PC-3 (cell line): ENCODE results near the gene LARP7. TPM values are rescaled to one million over a fixed set of nuclear protein-coding genes. Genes with fewer than 3 reads are reported as not detected.

ENCODE experiments used
- ATAC-seq: fragments of 200-7000 bp; cut with Tn5 transposase; 2 replicates; pipeline ENCODE4 v1.9.1; 2020; ENCODE audit warnings: mild to moderate bottlenecking, moderate library complexity
- BruUV-seq: library from RNA; stranded (reverse); fragments of 400-500 nt; replicated peaks from 2 replicates; lab custom pipeline; 2021; lab: Mats Ljungman, UMichigan
- CTCF ChIA-PET: fragments of 300-600 bp; sonication (Branson Sonifier 250); formaldehyde crosslinking; loops from one replicate; lab custom pipeline; 2022; ENCODE audit warnings: antibody characterized with exemption; lab: Charles Lee
- POLR2A ChIA-PET: fragments of 300-600 bp; sonication (Branson Sonifier 250); formaldehyde crosslinking; loops from one replicate; lab custom pipeline; 2022; ENCODE audit warnings: antibody characterized with exemption; ENCODE audit not compliant: unreplicated experiment; lab: Charles Lee
- DNase-seq: peaks from one replicate; pipeline ENCODE4 v3.0.0-alpha.2; 2015
- H2AFZ ChIP-seq: fragments of 300-600 bp; sonication (generic); 2 replicates; pipeline ENCODE4 v1.6.0; 2016; ENCODE audit warnings: antibody characterized with exemption, low read length
- H3F3A ChIP-seq: fragments of 300-600 bp; sonication (generic); one replicate; pipeline ENCODE4 v1.6.0; 2017; ENCODE audit warnings: antibody characterized with exemption, low read length, control low read depth, mild to moderate bottlenecking; ENCODE audit not compliant: unreplicated experiment
- H3K27ac ChIP-seq: fragments of 300-600 bp; sonication (generic); 2 replicates; pipeline ENCODE4 v1.5.1; 2016; ENCODE audit warnings: mild to moderate bottlenecking, low read length
- H3K27me3 ChIP-seq: fragments of 300-600 bp; sonication (generic); 2 replicates; pipeline ENCODE4 v1.6.1; 2016; ENCODE audit warnings: low read length, mixed read lengths
- H3K36me3 ChIP-seq: fragments of 300-600 bp; sonication (generic); 2 replicates; pipeline ENCODE4 v1.6.1; 2016; ENCODE audit warnings: low read depth, mixed run types, low read length, mixed read lengths
- H3K4me1 ChIP-seq: fragments of 300-600 bp; sonication (generic); 2 replicates; pipeline ENCODE4 v1.5.1; 2016; ENCODE audit warnings: low read length; ENCODE audit not compliant: insufficient read depth
- H3K4me2 ChIP-seq: fragments of 300-600 bp; sonication (generic); 2 replicates; pipeline ENCODE4 v1.6.0; 2016; ENCODE audit warnings: low read length
- H3K4me3 ChIP-seq: fragments of 300-600 bp; sonication (generic); 2 replicates; pipeline ENCODE4 v1.5.1; 2016; ENCODE audit warnings: mild to moderate bottlenecking, low read length, mixed read lengths
- H3K79me2 ChIP-seq: fragments of 300-600 bp; sonication (generic); 2 replicates; pipeline ENCODE4 v1.6.1; 2017; ENCODE audit warnings: low read length, mixed read lengths
- H3K9ac ChIP-seq: fragments of 300-600 bp; sonication (generic); 2 replicates; pipeline ENCODE4 v1.6.0; 2016; ENCODE audit warnings: mild to moderate bottlenecking, low read length
- H3K9me2 ChIP-seq: fragments of 300-600 bp; sonication (generic); replicated peaks from 2 replicates; pipeline ENCODE4 v1.6.1; 2016; ENCODE audit warnings: mixed run types, low read length, mixed read lengths
- H3K9me3 ChIP-seq: fragments of 300-600 bp; sonication (generic); 2 replicates; pipeline ENCODE4 v1.6.1; 2016; ENCODE audit warnings: low read length, mixed read lengths
- H4K20me1 ChIP-seq: fragments of 300-600 bp; sonication (generic); 2 replicates; pipeline ENCODE4 v1.6.1; 2016; ENCODE audit warnings: low read length, mixed read lengths
- CTCF ChIP-seq: fragments of 300-600 bp; sonication (generic); conservative IDR thresholded peaks from 2 replicates; pipeline ENCODE4 v1.5.1; 2017; ENCODE audit warnings: antibody characterized with exemption, low read depth, mild to moderate bottlenecking, low read length
- EZH2 ChIP-seq: fragments of 300-600 bp; sonication (generic); IDR thresholded peaks from one replicate; pipeline ENCODE4 v1.6.1; 2017; ENCODE audit warnings: antibody characterized with exemption, mild to moderate bottlenecking, low read length; ENCODE audit not compliant: unreplicated experiment
- EZH2phosphoT487 ChIP-seq: fragments of 300-600 bp; sonication (generic); IDR thresholded peaks from 2 replicates; pipeline ENCODE4 v1.6.1; 2018; ENCODE audit warnings: mild to moderate bottlenecking, antibody characterized with exemption, low read length, borderline replicate concordance
- intact Hi-C: fragments of 100-400 bp; cut with micrococcal nuclease; formaldehyde crosslinking; loops from 2 replicates; pipeline ENCODE4 v1.9.0; 2023
- total RNA-seq: library from RNA; depleted of rRNA; stranded (reverse); fragments of >200 nt; gene quantifications from 2 replicates; pipeline ENCODE4 v1.2.3, GENCODE V29; 2014

LARP7 gene
- total RNA-seq, 1 experiment from 2014 or later: 17.1 TPM

DNA sequence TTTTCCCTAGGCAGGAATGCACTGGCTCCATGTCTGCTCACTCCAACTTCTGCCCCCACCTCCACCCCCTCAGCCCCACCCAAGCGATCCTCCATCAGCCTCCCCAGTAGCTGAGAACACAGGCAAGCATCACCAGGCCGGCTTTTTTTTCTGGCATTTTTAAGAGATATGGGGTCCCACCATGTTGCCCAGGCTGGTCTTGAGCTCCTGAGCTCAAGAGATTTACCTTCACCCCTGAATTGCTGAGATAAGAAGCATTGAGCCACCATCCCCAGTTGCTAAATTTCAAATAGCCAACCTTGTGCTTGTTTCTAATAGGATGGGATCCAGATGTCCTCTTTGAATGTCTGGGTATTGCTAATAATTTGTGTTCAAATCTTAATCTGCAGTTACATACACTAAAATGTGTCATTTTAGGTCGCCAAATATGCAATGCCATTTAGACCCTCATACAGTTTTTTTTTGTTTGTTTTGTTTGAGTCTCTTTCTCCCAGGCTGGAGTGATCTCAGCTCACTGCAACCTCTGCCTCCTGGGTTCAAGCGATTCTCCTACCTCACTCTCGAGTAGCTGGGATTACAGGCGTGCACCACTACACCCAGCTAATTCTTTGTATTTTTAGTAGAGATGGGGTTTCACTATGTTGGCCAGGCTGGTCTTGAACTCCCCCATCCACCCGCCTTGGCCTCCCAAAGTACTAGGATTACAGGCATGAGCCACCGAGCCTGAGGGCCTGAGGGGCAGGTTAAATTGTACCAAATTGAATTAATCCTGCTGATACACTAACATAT, 8.8 kb downstream of the LARP7 start:
- H3K9me2 ChIP-seq: no peaks in the 10 kb centered on the region
- H3K27me3 ChIP-seq: no peaks in the 10 kb centered on the region
- TF ChIP-seq EZH2 (no peak), CTCF (no peak), EZH2phosphoT487 (no peak)
- intact Hi-C loops: no loop called here
- H3K9ac ChIP-seq: no peak overlapping the region
- H3K27ac ChIP-seq: no peak overlapping the region
- POLR2A ChIA-PET: no interaction called here
- no peak overlapping the region for H3K4me2 ChIP-seq
- no peak overlapping the region for H3K4me3 ChIP-seq
- DNase-seq (no peak), ATAC-seq (no peak)
- no peak overlapping the region for H2AFZ ChIP-seq
- H3K79me2 ChIP-seq: no peaks in the 10 kb centered on the region
- H3F3A ChIP-seq: no peaks in the 10 kb centered on the region
- peaks cover 5% of the 10 kb centered on the region; the same call in 1 of the 2 replicates for H3K36me3 ChIP-seq
- no peaks in the 10 kb centered on the region for H3K9me3 ChIP-seq
- no peaks in the 10 kb centered on the region for H4K20me1 ChIP-seq
- no peaks in the 10 kb centered on the region for H3K4me1 ChIP-seq
- CTCF ChIA-PET: no interaction called here
- no TSS peak for BruUV-seq

- POLR2A ChIA-PET: no interaction called here
- H3K4me2 ChIP-seq: no peak overlapping the region
- H3F3A ChIP-seq: no peaks in the 10 kb centered on the region
- CTCF ChIA-PET: no interaction called here
- no peaks in the 10 kb centered on the region for H4K20me1 ChIP-seq
- H3K9me2 ChIP-seq: no peaks in the 10 kb centered on the region
- H3K4me3 ChIP-seq: no peak overlapping the region
- H3K4me1 ChIP-seq: no peaks in the 10 kb centered on the region
- ATAC-seq (no peak), DNase-seq (no peak)
- no peaks in the 10 kb centered on the region for H3K27me3 ChIP-seq
- H3K27ac ChIP-seq: no peak overlapping the region
- intact Hi-C loops: no loop called here
- H3K36me3 ChIP-seq: peaks cover 5% of the 10 kb centered on the region; the same call in 1 of the 2 replicates
- H3K79me2 ChIP-seq: no peaks in the 10 kb centered on the region
- TSS peak; percentile 70 for BruUV-seq
- no peaks in the 10 kb centered on the region for H3K9me3 ChIP-seq
- no peak overlapping the region for H3K9ac ChIP-seq
- H2AFZ ChIP-seq: no peak overlapping the region
- TF ChIP-seq EZH2 (no peak), CTCF (no peak), EZH2phosphoT487 (no peak)
These were observed 9.9 kb downstream of the LARP7 start for GRCh38 chr4:112646632-112647537.
